GM18508 (cell line): Measurements from ENCODE around the gene RNF14.

Source experiments
- ATAC-seq: cut with Tn5 transposase; IDR thresholded peaks from one replicate; pipeline ENCODE4 v1.9.1; 2021; ENCODE audit warnings: moderate number of reproducible peaks; ENCODE audit not compliant: insufficient read depth, unreplicated experiment

The RNF14 gene

DNA sequence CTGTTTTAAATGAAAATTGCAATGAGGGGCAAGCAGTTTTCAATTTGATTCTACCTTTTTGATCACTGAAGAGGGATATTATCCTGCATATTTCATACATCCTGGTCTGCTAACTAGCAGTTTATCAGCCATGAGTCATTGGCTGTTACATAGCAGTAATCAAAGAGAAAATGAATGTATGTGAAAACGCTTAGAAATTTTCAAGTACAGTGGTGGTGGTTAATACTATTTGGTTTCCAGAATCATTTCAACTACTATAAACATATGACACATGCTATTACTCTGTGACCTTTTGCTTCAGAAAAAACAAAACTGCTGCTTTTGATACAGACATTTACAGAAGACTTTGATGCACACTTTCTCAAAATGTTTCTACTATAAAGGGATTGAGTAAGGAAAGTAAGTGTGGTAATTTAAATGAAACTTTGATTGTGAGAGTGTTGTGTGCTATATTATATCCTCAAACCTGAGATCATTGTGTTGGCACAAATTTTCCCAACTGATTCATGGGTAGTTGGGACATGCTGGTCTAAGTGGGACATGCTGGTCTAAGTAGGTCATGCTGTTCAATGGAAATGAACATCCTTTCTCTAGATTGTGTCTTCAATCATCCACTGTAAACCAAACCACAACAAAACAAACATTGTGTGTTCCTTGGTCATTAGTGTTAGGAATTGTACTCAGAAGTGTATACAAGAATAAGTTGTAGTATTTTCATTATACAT is 5.1 kb downstream of the RNF14 start:
- no peak for ATAC-seq

DNA sequence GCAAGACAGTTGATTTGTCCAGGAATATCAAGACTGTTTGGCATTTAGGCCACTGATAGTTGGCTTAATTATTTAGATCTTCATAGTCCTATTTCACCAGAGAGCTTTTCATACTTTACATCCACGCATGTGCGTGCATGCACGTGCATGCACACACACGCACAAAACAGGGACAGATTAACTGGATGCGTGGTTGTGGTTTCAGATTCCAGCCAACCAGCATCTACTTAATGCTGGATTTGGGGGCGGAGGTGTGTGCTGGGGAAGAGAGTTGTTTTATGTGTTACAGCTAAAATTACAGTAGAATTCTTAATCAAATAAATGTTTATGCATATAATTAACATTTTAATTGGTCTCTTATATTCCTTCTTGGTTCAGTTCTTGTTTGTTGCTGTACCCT is 7.3 kb downstream of the RNF14 start:
- ATAC-seq: no peak

DNA sequence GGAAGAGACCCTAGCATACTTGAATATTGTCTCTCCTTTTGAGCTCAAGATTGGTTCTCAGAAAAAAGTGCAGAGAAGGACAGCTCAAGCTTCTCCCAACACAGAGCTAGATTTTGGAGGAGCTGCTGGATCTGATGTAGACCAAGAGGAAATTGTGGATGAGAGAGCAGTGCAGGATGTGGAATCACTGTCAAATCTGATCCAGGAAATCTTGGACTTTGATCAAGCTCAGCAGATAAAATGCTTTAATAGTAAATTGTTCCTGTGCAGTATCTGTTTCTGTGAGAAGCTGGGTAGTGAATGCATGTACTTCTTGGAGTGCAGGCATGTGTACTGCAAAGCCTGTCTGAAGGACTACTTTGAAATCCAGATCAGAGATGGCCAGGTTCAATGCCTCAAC is 9.5 kb downstream of the RNF14 start:
- no peak for ATAC-seq

GRCh38 chr5:141982626-141983025 is 13.7 kb downstream of the RNF14 start:
- ATAC-seq: no peak

DNA sequence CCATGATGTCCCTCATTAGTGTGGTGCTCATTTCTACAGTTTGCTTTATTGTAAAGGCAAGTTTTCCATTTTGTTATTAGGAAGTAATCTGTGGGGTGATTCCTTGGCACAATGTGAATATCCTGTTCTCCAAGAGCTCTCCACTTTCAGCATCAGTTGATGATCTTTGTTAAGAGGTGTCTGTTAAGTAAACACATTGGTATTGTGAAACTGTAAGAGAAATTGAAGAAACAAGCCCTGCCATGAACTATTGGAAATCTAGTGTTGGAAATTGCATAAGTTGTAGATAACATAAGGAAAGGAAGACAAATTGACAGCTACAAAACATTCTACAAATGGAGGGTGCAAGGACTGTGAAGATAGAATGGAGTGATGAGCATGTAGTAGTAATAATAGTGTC is 17.2 kb downstream of the RNF14 start:
- no peak for ATAC-seq

- no peak for ATAC-seq
These were observed 20.8 kb downstream of the RNF14 start for GRCh38 chr5:141989720-141990119.

GRCh38 chr5:141992349-141992963 is 23.6 kb downstream of the RNF14 start:
- ATAC-seq: no peak

GRCh38 chr5:141994511-141995136 is 25.7 kb downstream of the RNF14 start:
- no peak for ATAC-seq

- no peak for ATAC-seq
These were observed 26.8 kb downstream of the RNF14 start for GRCh38 chr5:141995656-141996055.

- no peak for ATAC-seq
These were observed 28.6 kb downstream of the RNF14 start for GRCh38 chr5:141997358-141997960.

- ATAC-seq: no peak
These were observed 31.3 kb downstream of the RNF14 start for GRCh38 chr5:142000173-142000572.

GRCh38 chr5:142000704-142001484 is 32.0 kb downstream of the RNF14 start:
- no peak for ATAC-seq

GRCh38 chr5:142003266-142003800 is 34.4 kb downstream of the RNF14 start:
- ATAC-seq: no peak

DNA sequence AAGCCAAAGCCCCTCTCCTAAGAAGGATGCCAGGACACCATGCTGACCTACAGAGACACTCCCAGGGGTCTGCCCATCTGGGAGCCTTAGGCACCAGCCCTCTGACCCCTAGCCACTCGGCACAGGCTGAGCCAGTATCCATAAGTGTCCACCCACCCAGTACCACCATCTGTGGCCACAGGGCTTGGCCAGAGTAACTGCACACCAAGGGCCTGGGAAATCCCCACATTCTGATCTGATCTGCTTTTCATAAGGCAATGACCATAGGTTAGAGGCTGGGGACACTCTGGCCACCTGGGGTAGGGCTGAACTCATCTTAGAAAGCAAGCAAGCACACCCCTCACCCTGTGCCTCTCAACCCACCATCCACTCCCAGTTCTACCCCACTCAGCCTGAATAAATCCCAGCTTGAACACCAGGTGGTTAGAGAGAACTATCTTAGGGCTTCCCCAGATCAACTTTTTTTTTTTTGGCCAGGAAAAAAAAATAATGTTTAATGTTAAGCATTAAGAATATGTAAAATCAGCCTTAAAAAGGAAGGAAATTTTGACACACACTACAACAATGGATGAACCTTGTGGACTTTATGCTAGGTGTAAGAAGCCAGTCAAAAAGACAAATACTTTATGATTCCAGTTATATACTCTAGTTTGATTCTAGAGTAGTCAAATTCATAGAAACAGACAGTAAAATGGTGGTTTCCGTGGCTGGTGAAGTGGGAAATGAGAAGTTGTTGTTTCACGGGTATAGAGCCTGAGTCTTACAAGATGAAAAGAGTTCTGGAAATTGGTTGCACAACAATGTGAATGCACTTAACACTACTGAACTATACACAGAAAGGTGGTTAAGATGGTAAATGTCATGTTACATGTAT is 37.7 kb downstream of the RNF14 start:
- ATAC-seq: no peak

DNA sequence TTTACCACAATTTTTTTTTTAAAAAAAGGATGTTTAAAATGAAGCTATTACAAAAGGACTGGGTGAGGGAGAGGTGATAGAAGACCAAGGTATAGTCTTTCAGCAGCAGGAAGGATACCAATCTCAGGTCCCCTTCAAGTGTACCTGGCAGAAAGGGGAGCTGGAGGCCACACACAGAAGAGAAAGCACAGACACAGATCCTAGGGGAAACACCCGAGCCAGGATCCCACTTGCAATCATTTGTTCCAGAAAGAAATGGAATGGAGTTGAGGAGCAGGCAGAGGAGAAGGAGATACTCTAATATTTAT is 38.3 kb downstream of the RNF14 start:
- ATAC-seq: no peak

DNA sequence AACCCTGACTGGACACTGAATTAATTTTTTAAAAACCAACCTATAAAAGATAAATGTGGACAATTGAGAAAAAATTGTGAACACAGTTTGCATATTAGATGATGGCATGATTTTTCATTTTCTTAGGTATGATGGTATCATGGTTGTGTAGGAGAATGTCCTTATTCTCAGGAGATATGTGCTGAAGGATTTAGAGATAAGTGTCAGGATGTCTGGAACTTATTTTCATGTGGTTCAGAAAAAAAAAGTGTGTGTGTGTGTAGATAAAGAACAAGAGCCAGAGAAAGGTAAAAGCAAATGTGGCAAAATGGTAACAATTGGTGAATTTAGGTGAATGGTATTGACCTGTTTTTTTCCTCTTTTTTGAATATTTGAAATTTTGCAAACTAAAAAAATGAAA is 39.9 kb downstream of the RNF14 start:
- no peak for ATAC-seq

DNA sequence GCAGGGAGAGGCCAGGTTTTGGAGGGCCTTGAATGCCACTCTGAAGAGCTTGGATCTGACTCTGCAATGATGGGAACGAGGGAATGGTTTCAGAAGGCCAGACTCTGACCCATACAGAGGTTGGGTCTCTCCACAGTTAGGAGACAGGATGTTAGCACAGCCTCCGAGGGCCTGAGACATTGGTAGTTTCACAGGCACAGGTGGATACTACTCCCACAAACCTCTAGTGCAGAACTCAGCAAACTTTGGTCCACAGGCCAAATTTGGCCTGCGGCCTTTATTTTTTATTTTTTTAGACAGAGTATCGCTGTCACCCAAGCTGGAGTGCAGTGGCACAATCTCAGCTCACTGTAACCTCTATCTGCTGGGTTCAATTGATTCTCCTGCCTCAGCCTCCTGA is 41.0 kb downstream of the RNF14 start:
- no peak for ATAC-seq

DNA sequence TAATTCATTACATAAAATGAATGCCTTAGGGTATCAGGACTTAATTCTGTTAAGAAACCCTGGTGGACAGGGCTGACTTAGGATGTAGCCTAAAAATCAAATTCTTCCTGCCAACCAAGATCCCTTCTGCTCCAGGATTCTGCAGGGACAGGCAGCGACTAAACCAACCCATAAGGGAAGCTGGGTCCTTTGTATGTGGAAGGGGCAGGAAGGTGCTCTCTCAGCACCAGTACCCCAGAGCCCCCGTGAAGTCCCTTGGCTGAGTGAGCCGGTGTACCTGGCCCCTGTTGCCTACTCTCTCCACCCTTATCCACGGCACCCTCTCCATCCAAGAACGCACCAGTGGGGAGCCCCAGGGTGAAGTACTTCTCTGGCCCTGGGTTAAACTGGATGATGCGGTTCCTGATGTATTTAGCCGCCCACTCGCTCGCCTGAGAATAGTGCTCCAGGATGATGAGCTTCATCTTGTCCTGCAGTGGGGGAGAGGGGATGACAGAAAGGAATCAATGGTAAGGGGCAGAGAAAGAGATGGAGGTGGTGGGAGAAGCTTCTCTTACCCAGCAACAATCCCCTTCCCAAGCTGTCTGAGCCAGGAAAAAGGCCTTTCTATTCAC is 42.8 kb downstream of the RNF14 start:
- no peak for ATAC-seq

GRCh38 chr5:142012186-142012785 is 43.4 kb downstream of the RNF14 start:
- ATAC-seq: no peak
